22Rv1 (cell line): ENCODE results near the gene PDLIM5.

Experiments
- CTCF ChIP-seq: fragments of 450-650 bp; IDR thresholded peaks from 2 replicates; pipeline ENCODE4 v1.5.1; 2017; ENCODE audit warnings: mild to moderate bottlenecking
- ZFX ChIP-seq: fragments of 450-650 bp; IDR thresholded peaks from 2 replicates; pipeline ENCODE4 v1.6.1; 2017; ENCODE audit warnings: antibody characterized with exemption, borderline replicate concordance

DNA sequence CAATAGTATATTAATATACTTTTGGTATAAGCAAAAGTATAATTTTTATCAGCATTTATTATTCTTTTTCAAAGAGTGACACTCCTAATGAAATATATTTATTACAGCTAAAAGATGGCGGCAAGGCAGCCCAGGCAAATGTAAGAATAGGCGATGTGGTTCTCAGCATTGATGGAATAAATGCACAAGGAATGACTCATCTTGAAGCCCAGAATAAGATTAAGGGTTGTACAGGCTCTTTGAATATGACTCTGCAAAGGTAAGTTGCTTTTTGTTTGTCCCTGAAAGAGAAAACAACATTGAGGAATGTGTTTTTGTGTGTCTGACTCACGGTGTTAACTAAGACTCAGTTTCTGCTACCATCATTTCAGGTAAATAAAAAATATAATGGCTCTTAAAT, 71.9 kb downstream of the PDLIM5 start:
- no peak for TF ChIP-seq CTCF
- no peak for TF ChIP-seq ZFX
